Hindlimb muscle (tissue), 1 donor: Measurements from ENCODE around the gene FOXK1. TPM values are rescaled to one million over a fixed set of nuclear protein-coding genes. Genes with fewer than 3 reads are reported as not detected.

Experiments used
- DNase-seq: peaks from one replicate; pipeline ENCODE4 v3.0.0-alpha.2; 2013
- polyA plus RNA-seq: library from polyadenylated mRNA; unstranded; fragments of 120-200 nt; gene quantifications from one replicate; pipeline ENCODE4 v1.2.1, GENCODE V29; 2013; ENCODE audit not compliant: insufficient read length

Gene FOXK1
- polyA plus RNA-seq, 1 donor = 25.6 TPM

- DNase-seq = no peak
These were observed 84.8 kb downstream of the FOXK1 start for GRCh38 chr7:4766666-4767519.

GRCh38 chr7:4768597-4769569 is 86.8 kb downstream of the FOXK1 start:
- DNase-seq = no peak

GRCh38 chr7:4769761-4770160 is 87.7 kb downstream of the FOXK1 start:
- DNase-seq = no peak

- no peak for DNase-seq
These were observed 88.8 kb downstream of the FOXK1 start for GRCh38 chr7:4770886-4771285.

GRCh38 chr7:4771737-4772136 is 89.6 kb downstream of the FOXK1 start:
- DNase-seq = no peak

GRCh38 chr7:4772306-4772705 is 90.2 kb downstream of the FOXK1 start:
- no peak for DNase-seq

GRCh38 chr7:4774007-4774406 is 91.9 kb downstream of the FOXK1 start:
- no peak for DNase-seq

- peak; percentile 71 for DNase-seq
These were observed 92.7 kb downstream of the FOXK1 start for GRCh38 chr7:4774658-4775249.

- DNase-seq = peak; percentile 97
These were observed 93.3 kb downstream of the FOXK1 start, which contains the start of gene AP5Z1 for GRCh38 chr7:4775250-4775847. Gene AP5Z1, plus strand, starts transcription at chr7:4775623. Its CDS starts 93 bp downstream, at chr7:4775716.

- DNase-seq = no peak
These were observed 93.9 kb downstream of the FOXK1 start for GRCh38 chr7:4775848-4776623.

- DNase-seq = no peak
These were observed 97.0 kb downstream of the FOXK1 start for GRCh38 chr7:4779118-4779517.

- no peak for DNase-seq
These were observed 99.4 kb downstream of the FOXK1 start for GRCh38 chr7:4781366-4782069.

- DNase-seq = no peak
These were observed 100.5 kb downstream of the FOXK1 start for GRCh38 chr7:4782333-4783291.

- no peak for DNase-seq
These were observed 101.2 kb downstream of the FOXK1 start for GRCh38 chr7:4783292-4783652.

GRCh38 chr7:4783762-4784351 is 101.8 kb downstream of the FOXK1 start:
- no peak for DNase-seq

GRCh38 chr7:4784799-4785198 is 102.7 kb downstream of the FOXK1 start:
- DNase-seq = no peak

- DNase-seq = no peak
These were observed 103.3 kb downstream of the FOXK1 start for GRCh38 chr7:4785371-4785770.

GRCh38 chr7:4786015-4786414 is 103.9 kb downstream of the FOXK1 start:
- no peak for DNase-seq

GRCh38 chr7:4787541-4787940 is 105.4 kb downstream of the FOXK1 start:
- DNase-seq = no peak
